Smooth muscle cell (in vitro differentiated cells): ENCODE results near the gene PLCH1. TPM values are rescaled to one million over a fixed set of nuclear protein-coding genes. Genes with fewer than 3 reads are reported as not detected.

Experiments used
- DNase-seq: peaks from one replicate; lab custom pipeline; 2025; ENCODE audit not compliant: unreplicated experiment; lab: John Stamatoyannopoulos, UW
- H2AFZ ChIP-seq: fragments of 200-600 bp; sonication (generic); 2 replicates; pipeline ENCODE4 v1.6.0; 2016; ENCODE audit warnings: antibody characterized with exemption, low read depth, mild to moderate bottlenecking
- H3F3A ChIP-seq: fragments of 200-600 bp; sonication (generic); 2 replicates; pipeline ENCODE4 v1.6.0; 2017; ENCODE audit warnings: antibody characterized with exemption, low read depth
- H3K27ac ChIP-seq: fragments of 200-600 bp; sonication (generic); 2 replicates; pipeline ENCODE4 v1.5.1; 2016; ENCODE audit warnings: low read depth, mild to moderate bottlenecking
- H3K27me3 ChIP-seq: fragments of 200-600 bp; sonication (generic); 2 replicates; pipeline ENCODE4 v1.6.1; 2016; ENCODE audit warnings: low read depth, mild to moderate bottlenecking
- H3K36me3 ChIP-seq: fragments of 200-600 bp; sonication (generic); 2 replicates; pipeline ENCODE4 v1.5.1; 2016; ENCODE audit warnings: low read depth
- H3K4me1 ChIP-seq: fragments of 200-600 bp; sonication (generic); 2 replicates; pipeline ENCODE4 v1.5.1; 2016; ENCODE audit warnings: low read depth
- H3K4me2 ChIP-seq: fragments of 200-600 bp; sonication (generic); 2 replicates; pipeline ENCODE4 v1.6.0; 2016; ENCODE audit warnings: mild to moderate bottlenecking
- H3K4me3 ChIP-seq: fragments of 200-600 bp; sonication (generic); 2 replicates; pipeline ENCODE4 v1.5.1; 2016; ENCODE audit warnings: mild to moderate bottlenecking
- H3K79me2 ChIP-seq: fragments of 200-600 bp; sonication (generic); 2 replicates; pipeline ENCODE4 v1.6.0; 2016; ENCODE audit warnings: low read depth, mild to moderate bottlenecking
- H3K9ac ChIP-seq: fragments of 200-600 bp; sonication (generic); 2 replicates; pipeline ENCODE4 v1.6.0; 2016; ENCODE audit warnings: low read depth
- H3K9me3 ChIP-seq: fragments of 200-600 bp; sonication (generic); replicated peaks from 2 replicates; pipeline ENCODE4 v1.5.1; 2016; ENCODE audit warnings: low read depth
- H4K20me1 ChIP-seq: fragments of 200-600 bp; sonication (generic); 2 replicates; pipeline ENCODE4 v1.6.0; 2016; ENCODE audit warnings: low read depth
- WGBS: methylation state at CpG from one replicate; pipeline ENCODE4 v1.1.7; 2016; ENCODE audit warnings: low lambda C conversion rate; 5-methylcytosine and 5-hydroxymethylcytosine counted together
- polyA plus RNA-seq: library from polyadenylated mRNA; unstranded; fragments of >200 nt; fragmentation: Nextera tagmentation; extraction: Ambion mirVana; gene quantifications from 2 replicates; pipeline ENCODE4 v1.2.1, GENCODE V29; 2016
- total RNA-seq: library from RNA; depleted of rRNA; stranded (reverse); fragments of >200 nt; gene quantifications from 2 replicates; pipeline ENCODE4 v1.2.3, GENCODE V29; 2014
- TF ChIP-seq, protein P1 (sequence below): fragments of 200-600 bp; sonication (generic); IDR thresholded peaks from 2 replicates; pipeline ENCODE4 v1.5.1; 2017; ENCODE audit warnings: borderline replicate concordance, mild to moderate bottlenecking, antibody characterized with exemption; ENCODE audit not compliant: insufficient read depth, poor library complexity, severe bottlenecking

The PLCH1 gene
- total and polyA plus RNA-seq, 2 experiments from 2014 or later, result 0.36 TPM; not detected in 1

DNA sequence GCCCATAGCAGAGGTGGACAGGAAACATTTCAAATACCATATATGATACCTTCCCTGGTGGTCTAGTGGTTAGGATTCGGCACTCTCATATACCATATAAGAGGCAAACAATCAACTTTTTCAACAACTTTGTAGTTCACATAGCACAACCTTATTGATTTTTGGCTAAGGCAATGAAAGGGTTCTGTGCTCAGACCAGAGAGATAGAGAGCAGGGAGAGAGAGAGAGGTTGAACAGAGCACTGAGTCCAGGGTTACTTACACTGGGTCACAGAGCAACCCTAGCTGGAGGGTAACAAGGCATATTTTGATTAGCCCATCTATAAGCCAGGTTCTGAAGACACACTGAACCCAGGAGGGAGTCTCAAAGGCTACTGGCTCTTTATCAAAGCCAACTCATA lies 83.8 kb downstream of the PLCH1 start:
- no peaks in the 10 kb centered on the region for H3K79me2 ChIP-seq
- H3K9me3 ChIP-seq, result no peaks in the 10 kb centered on the region
- no peak overlapping the region for H3K9ac ChIP-seq
- no peak overlapping the region for H3K4me3 ChIP-seq
- no peak overlapping the region for H3K4me2 ChIP-seq
- H4K20me1 ChIP-seq, result peaks cover 3% of the 10 kb centered on the region
- DNase-seq, result no peak
- no peaks in the 10 kb centered on the region for H3K27me3 ChIP-seq
- H2AFZ ChIP-seq, result no peak overlapping the region
- no peaks in the 10 kb centered on the region for H3K36me3 ChIP-seq
- H3K4me1 ChIP-seq, result peaks cover 6% of the 10 kb centered on the region
- H3K27ac ChIP-seq, result no peak overlapping the region
- 94% methylated on average over 1 of the region's 1 CpG for WGBS
- H3F3A ChIP-seq, result peaks cover 7% of the 10 kb centered on the region
- TF ChIP-seq, protein P1, sequence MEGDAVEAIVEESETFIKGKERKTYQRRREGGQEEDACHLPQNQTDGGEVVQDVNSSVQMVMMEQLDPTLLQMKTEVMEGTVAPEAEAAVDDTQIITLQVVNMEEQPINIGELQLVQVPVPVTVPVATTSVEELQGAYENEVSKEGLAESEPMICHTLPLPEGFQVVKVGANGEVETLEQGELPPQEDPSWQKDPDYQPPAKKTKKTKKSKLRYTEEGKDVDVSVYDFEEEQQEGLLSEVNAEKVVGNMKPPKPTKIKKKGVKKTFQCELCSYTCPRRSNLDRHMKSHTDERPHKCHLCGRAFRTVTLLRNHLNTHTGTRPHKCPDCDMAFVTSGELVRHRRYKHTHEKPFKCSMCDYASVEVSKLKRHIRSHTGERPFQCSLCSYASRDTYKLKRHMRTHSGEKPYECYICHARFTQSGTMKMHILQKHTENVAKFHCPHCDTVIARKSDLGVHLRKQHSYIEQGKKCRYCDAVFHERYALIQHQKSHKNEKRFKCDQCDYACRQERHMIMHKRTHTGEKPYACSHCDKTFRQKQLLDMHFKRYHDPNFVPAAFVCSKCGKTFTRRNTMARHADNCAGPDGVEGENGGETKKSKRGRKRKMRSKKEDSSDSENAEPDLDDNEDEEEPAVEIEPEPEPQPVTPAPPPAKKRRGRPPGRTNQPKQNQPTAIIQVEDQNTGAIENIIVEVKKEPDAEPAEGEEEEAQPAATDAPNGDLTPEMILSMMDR, result no peak

GRCh38 chr3:155658671-155659261 lies 86.1 kb downstream of the PLCH1 start:
- H3F3A ChIP-seq, result no peaks in the 10 kb centered on the region
- DNase-seq, result no peak
- H3K36me3 ChIP-seq, result no peaks in the 10 kb centered on the region
- WGBS, result 92% methylated on average over 4 of the region's 4 CpGs
- no peaks in the 10 kb centered on the region for H3K79me2 ChIP-seq
- H3K4me1 ChIP-seq, result no peaks in the 10 kb centered on the region
- no peaks in the 10 kb centered on the region for H3K27me3 ChIP-seq
- no peak overlapping the region for H3K9ac ChIP-seq
- H3K4me3 ChIP-seq, result no peak overlapping the region
- H4K20me1 ChIP-seq, result no peaks in the 10 kb centered on the region
- no peak overlapping the region for H3K27ac ChIP-seq
- no peaks in the 10 kb centered on the region for H3K9me3 ChIP-seq
- H2AFZ ChIP-seq, result no peak overlapping the region
- H3K4me2 ChIP-seq, result no peak overlapping the region
- TF ChIP-seq, protein P1, result no peak

DNA sequence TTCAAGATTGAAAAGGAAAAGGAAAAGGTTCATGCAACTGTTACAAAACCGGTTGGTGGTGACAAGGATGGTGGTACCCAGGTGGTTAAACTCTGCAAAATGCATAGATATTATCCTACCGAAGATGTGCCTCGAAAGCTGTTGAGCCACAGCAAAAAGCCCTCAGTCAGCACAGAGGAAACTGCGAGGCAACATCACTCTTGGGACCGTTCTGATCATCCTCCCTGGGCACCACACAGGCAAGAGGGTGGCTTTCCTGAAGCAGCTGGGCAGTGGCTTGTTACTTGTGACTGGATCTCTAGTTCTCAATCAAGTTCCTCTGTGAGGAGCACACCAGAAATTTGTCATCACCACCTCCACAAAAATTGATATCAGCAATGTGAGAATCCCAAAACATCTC lies 86.9 kb downstream of the PLCH1 start:
- H3K36me3 ChIP-seq, result no peaks in the 10 kb centered on the region
- no peak overlapping the region for H3K4me3 ChIP-seq
- H3K4me1 ChIP-seq, result no peaks in the 10 kb centered on the region
- no peaks in the 10 kb centered on the region for H3F3A ChIP-seq
- 89% methylated on average over 5 of the region's 5 CpGs for WGBS
- TF ChIP-seq, protein P1, result no peak
- H4K20me1 ChIP-seq, result no peaks in the 10 kb centered on the region
- H3K9me3 ChIP-seq, result no peaks in the 10 kb centered on the region
- no peaks in the 10 kb centered on the region for H3K79me2 ChIP-seq
- no peak overlapping the region for H3K27ac ChIP-seq
- DNase-seq, result no peak
- no peak overlapping the region for H3K9ac ChIP-seq
- no peak overlapping the region for H3K4me2 ChIP-seq
- H2AFZ ChIP-seq, result no peak overlapping the region
- H3K27me3 ChIP-seq, result no peaks in the 10 kb centered on the region

- WGBS, result 96% methylated on average over 4 of the region's 4 CpGs
- H3K27ac ChIP-seq, result no peak overlapping the region
- H3K79me2 ChIP-seq, result no peaks in the 10 kb centered on the region
- H3K9ac ChIP-seq, result no peak overlapping the region
- no peak overlapping the region for H2AFZ ChIP-seq
- DNase-seq, result no peak
- no peak overlapping the region for H3K4me3 ChIP-seq
- no peak overlapping the region for H3K4me2 ChIP-seq
- no peaks in the 10 kb centered on the region for H3K9me3 ChIP-seq
- TF ChIP-seq, protein P1, result no peak
- no peaks in the 10 kb centered on the region for H3F3A ChIP-seq
- no peaks in the 10 kb centered on the region for H3K27me3 ChIP-seq
- no peaks in the 10 kb centered on the region for H3K36me3 ChIP-seq
- H4K20me1 ChIP-seq, result no peaks in the 10 kb centered on the region
- no peaks in the 10 kb centered on the region for H3K4me1 ChIP-seq
These were observed 87.7 kb downstream of the PLCH1 start for GRCh38 chr3:155657161-155657560.
